Measurements from ENCODE around the gene AK5.

Gene AK5

GRCh38 chr1:77430966-77431690, 149.3 kb downstream of the AK5 start:
- TF ChIP-seq, protein P1, sequence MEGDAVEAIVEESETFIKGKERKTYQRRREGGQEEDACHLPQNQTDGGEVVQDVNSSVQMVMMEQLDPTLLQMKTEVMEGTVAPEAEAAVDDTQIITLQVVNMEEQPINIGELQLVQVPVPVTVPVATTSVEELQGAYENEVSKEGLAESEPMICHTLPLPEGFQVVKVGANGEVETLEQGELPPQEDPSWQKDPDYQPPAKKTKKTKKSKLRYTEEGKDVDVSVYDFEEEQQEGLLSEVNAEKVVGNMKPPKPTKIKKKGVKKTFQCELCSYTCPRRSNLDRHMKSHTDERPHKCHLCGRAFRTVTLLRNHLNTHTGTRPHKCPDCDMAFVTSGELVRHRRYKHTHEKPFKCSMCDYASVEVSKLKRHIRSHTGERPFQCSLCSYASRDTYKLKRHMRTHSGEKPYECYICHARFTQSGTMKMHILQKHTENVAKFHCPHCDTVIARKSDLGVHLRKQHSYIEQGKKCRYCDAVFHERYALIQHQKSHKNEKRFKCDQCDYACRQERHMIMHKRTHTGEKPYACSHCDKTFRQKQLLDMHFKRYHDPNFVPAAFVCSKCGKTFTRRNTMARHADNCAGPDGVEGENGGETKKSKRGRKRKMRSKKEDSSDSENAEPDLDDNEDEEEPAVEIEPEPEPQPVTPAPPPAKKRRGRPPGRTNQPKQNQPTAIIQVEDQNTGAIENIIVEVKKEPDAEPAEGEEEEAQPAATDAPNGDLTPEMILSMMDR (IDR thresholded peaks at IDR 0.05) = no peak
- Histone ChIP-seq H3K4me1 (no peaks in the 10 kb centered on the region), H3K9me3 (ENCODE audit: control insufficient read depth, low read length) (no peaks in the 10 kb centered on the region), H3K36me3 (ENCODE audit: control insufficient read depth, insufficient read depth, low read length) (no peaks in the 10 kb centered on the region), H3K4me3 (ENCODE audit: low read depth, low read length) (no peak overlapping the region), H2AFZ (no peak overlapping the region), H3K9ac (no peak overlapping the region), H3K4me2 (ENCODE audit: low read length) (no peak overlapping the region), H3K27ac (no peak overlapping the region), H3K27me3 (ENCODE audit: control insufficient read depth, insufficient read depth, low read length) (no peaks in the 10 kb centered on the region), H3K79me2 (no peaks in the 10 kb centered on the region)

DNA sequence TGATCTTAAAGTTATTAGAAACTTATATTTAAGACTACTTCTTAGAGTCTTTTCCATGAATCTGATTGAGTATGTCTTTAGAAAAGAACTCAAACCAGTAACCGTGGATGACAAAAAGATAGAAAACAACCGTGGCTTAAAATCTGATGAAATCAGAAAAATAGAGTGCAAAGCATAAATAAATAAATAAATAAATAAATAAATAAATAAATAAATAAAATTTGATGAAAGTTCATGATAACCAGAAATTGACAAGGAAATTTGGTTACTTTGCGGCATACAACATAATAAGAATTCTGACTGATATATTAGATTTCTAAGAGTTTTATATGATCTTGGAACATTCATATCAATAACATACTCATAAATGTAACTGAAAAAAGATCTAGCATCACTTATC, 152.1 kb downstream of the AK5 start:
- Histone ChIP-seq H3K4me3 (ENCODE audit: low read depth, low read length) (no peak overlapping the region), H3K9me3 (ENCODE audit: control insufficient read depth, low read length) (no peaks in the 10 kb centered on the region), H3K27ac (no peak overlapping the region), H3K4me2 (ENCODE audit: low read length) (no peak overlapping the region), H3K36me3 (ENCODE audit: control insufficient read depth, insufficient read depth, low read length) (no peaks in the 10 kb centered on the region), H3K79me2 (no peaks in the 10 kb centered on the region), H2AFZ (no peak overlapping the region), H3K4me1 (no peaks in the 10 kb centered on the region), H3K27me3 (ENCODE audit: control insufficient read depth, insufficient read depth, low read length) (no peaks in the 10 kb centered on the region), H3K9ac (no peak overlapping the region)
- TF ChIP-seq, protein P1 (IDR thresholded peaks at IDR 0.05) = no peak

DNA sequence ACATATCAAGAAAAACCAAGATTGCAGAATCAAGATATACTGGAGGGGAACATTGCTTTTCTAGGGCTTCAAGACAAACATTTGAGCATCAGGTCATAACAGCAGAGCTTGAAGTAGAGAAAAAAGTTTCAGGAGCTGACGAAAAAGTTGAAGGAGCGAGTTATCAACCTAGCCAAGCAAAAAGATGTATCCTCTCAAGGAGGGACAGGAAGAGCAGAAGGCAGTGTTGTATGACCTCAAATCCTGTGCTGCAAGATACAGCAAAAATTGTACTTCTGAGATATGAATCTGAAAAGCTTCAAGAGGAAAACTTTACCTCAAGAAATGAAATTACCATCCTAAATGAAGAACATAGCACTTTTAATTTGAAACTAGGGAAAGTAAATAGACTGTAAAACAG, 153.1 kb downstream of the AK5 start:
- H3K9ac ChIP-seq = no peak overlapping the region
- H3K4me1 ChIP-seq = no peaks in the 10 kb centered on the region
- H2AFZ ChIP-seq = no peak overlapping the region
- H3K27ac ChIP-seq = no peak overlapping the region
- H3K9me3 ChIP-seq (ENCODE audit: control insufficient read depth, low read length) = no peaks in the 10 kb centered on the region
- H3K4me2 ChIP-seq (ENCODE audit: low read length) = no peak overlapping the region
- TF ChIP-seq, protein P1 (IDR thresholded peaks at IDR 0.05) = no peak
- no peaks in the 10 kb centered on the region for H3K27me3 ChIP-seq (ENCODE audit: control insufficient read depth, insufficient read depth, low read length)
- no peaks in the 10 kb centered on the region for H3K79me2 ChIP-seq
- no peaks in the 10 kb centered on the region for H3K36me3 ChIP-seq (ENCODE audit: control insufficient read depth, insufficient read depth, low read length)
- H3K4me3 ChIP-seq (ENCODE audit: low read depth, low read length) = no peak overlapping the region

DNA sequence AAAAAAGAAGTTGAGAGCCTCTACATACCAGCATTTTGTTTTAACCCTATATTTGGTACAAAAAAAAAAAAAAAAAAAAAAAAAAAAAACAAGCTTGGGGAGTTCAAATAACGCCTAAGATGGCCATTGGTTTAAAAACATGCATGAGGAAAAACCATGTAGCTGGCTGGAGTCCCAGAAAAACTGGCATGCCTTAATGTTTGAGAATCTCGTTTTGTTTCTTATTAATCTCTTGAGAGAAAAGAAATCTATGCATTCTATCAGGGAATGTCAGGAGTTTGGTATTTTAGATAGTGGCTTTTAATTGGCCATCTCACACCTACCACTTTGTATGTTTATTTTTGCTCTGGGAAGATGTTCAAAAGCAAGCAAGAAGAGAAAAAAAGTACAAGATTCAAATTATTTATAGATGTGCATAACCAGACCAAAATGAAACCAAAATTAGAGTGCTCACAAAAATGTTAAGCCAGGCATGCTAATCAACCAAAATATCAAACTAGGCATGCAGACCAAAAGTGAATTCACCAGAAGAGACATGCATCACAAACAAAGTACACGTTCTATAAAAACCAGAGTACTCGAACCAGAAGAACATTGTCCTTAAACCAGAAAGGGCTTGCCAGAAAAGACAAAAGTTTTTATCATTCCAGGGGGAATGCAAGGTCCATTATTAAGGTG, 156.6 kb downstream of the AK5 start:
- Histone ChIP-seq H3K27me3 (ENCODE audit: control insufficient read depth, insufficient read depth, low read length) (no peaks in the 10 kb centered on the region), H2AFZ (peak overlapping the region; percentile 46), H3K4me2 (ENCODE audit: low read length) (peak overlapping the region; percentile 24), H3K4me3 (ENCODE audit: low read depth, low read length) (peak overlapping the region; percentile 29), H3K9ac (no peak overlapping the region), H3K27ac (no peak overlapping the region), H3K79me2 (no peaks in the 10 kb centered on the region), H3K36me3 (ENCODE audit: control insufficient read depth, insufficient read depth, low read length) (no peaks in the 10 kb centered on the region), H3K4me1 (no peaks in the 10 kb centered on the region), H3K9me3 (ENCODE audit: control insufficient read depth, low read length) (no peaks in the 10 kb centered on the region)
- TF ChIP-seq, protein P1 (IDR thresholded peaks at IDR 0.05) = no peak
